B cell (primary cell): ENCODE results near the gene METTL27. TPM values are rescaled to one million over a fixed set of nuclear protein-coding genes. Genes with fewer than 3 reads are reported as not detected.
"Not testable (repeated sequence)": the region's sequence is repeated elsewhere in the genome, so short reads cannot be mapped to it uniquely, and the experiment has no call there.

Source experiments
- ATAC-seq: fragments of 200-7000 bp; cut with Tn5 transposase; one replicate; pipeline ENCODE4 v1.10.0; 2021; ENCODE audit warnings: low read depth, mild to moderate bottlenecking, moderate number of reproducible peaks, moderate library complexity
- CTCF ChIA-PET: fragments of 350-600 bp; sonication (Branson Sonifier 250); formaldehyde crosslinking; loops from one replicate; lab custom pipeline; 2021; ENCODE audit warnings: antibody characterized with exemption, inconsistent platforms; lab: Charles Lee
- POLR2A ChIA-PET: fragments of 350-600 bp; sonication (Branson Sonifier 250); formaldehyde crosslinking; loops from one replicate; lab custom pipeline; 2021; ENCODE audit warnings: antibody characterized with exemption; lab: Charles Lee
- DNase-seq: peaks from one replicate; pipeline ENCODE4 v3.0.0; 2013
- H2AFZ ChIP-seq: 2 replicates; pipeline ENCODE4 v1.6.1; 2012; ENCODE audit warnings: mild to moderate bottlenecking, low read depth, low read length; ENCODE audit not compliant: insufficient read depth, poor library complexity, severe bottlenecking
- H3K27ac ChIP-seq, 2 donors: 1 replicate in 1 of 2; 2 replicates in 1 of 2; pipeline ENCODE4 v1.5.1; 2012 to 2013; ENCODE audit warnings: low read length in 2 of 2, mild to moderate bottlenecking in 2 of 2, moderate library complexity in 1 of 2
- H3K27me3 ChIP-seq, 4 experiments: fragments of 200-600 bp in 1 of 4; sonication (generic) in 1 of 4; replicated peaks in 1 of 4; 1 replicate in 2 of 4; 2 replicates in 2 of 4; pipeline versions ENCODE4 v1.6.1 to v1.7.0; 2013 to 2016; ENCODE audit warnings: low read length in 3 of 4, mild to moderate bottlenecking in 2 of 4, mixed read lengths in 1 of 4, moderate library complexity in 1 of 4; ENCODE audit not compliant: insufficient read depth in 4 of 4, control insufficient read depth in 3 of 4; ENCODE audit errors: control extremely low read depth in 1 of 4
- H3K36me3 ChIP-seq, 2 experiments: replicated peaks in 1 of 2; 1 replicate in 1 of 2; 2 replicates in 1 of 2; pipeline versions ENCODE4 v1.6.1 to v1.7.1; 2013; ENCODE audit warnings: low read length in 1 of 2; ENCODE audit not compliant: insufficient read depth in 2 of 2, control insufficient read depth in 1 of 2; ENCODE audit errors: control extremely low read depth in 1 of 2, extremely low read depth in 1 of 2
- H3K4me1 ChIP-seq, 2 donors: fragments of 200-600 bp in 1 of 2; sonication (generic) in 1 of 2; 1 replicate in 1 of 2; 2 replicates in 1 of 2; pipeline versions ENCODE4 v1.5.1 to v1.6.1; 2013 to 2017; ENCODE audit warnings: low read length in 2 of 2; ENCODE audit not compliant: control insufficient read depth in 2 of 2, insufficient read depth in 2 of 2
- H3K4me2 ChIP-seq: replicated peaks from 2 replicates; pipeline ENCODE3; 2012; ENCODE audit warnings: mild to moderate bottlenecking, low read depth, low read length; ENCODE audit not compliant: poor library complexity, severe bottlenecking
- H3K4me3 ChIP-seq, 5 experiments: fragments of 200-600 bp in 1 of 5; sonication (generic) in 1 of 5; 1 replicate in 3 of 5; 2 replicates in 2 of 5; pipeline versions ENCODE4 v1.5.1 to v1.7.0; 2011 to 2016; ENCODE audit warnings: low read length in 4 of 5, mild to moderate bottlenecking in 4 of 5, low read depth in 2 of 5, control low read depth in 1 of 5, moderate library complexity in 1 of 5; ENCODE audit not compliant: insufficient read depth in 1 of 5; ENCODE audit errors: control extremely low read depth in 1 of 5, extremely low read depth in 1 of 5
- H3K79me2 ChIP-seq: fragments of 200-600 bp; sonication (generic); one replicate; pipeline ENCODE4 v1.6.0; 2016; ENCODE audit warnings: low read length; ENCODE audit not compliant: control insufficient read depth, insufficient read depth
- H3K9ac ChIP-seq: fragments of 200-600 bp; sonication (generic); 2 replicates; pipeline ENCODE4 v1.6.1; 2017; ENCODE audit warnings: mild to moderate bottlenecking, low read length, moderate library complexity
- H3K9me3 ChIP-seq, 3 donors: one replicate each; pipeline versions ENCODE4 v1.6.1 to v1.7.1; 2013; ENCODE audit warnings: low read length in 2 of 3; ENCODE audit not compliant: control insufficient read depth in 2 of 3, insufficient read depth in 1 of 3; ENCODE audit errors: control extremely low read depth in 1 of 3
- H4K20me1 ChIP-seq: 2 replicates; pipeline ENCODE4 v1.6.0; 2012; ENCODE audit warnings: mild to moderate bottlenecking, low read length; ENCODE audit not compliant: insufficient read depth, control insufficient read depth, poor library complexity, severe bottlenecking
- H3K27ac Mint-ChIP-seq: one replicate; pipeline ENCODE4 v1.8.0; 2021; ENCODE audit warnings: mixed read lengths
- H3K27me3 Mint-ChIP-seq: one replicate; pipeline ENCODE4 v1.8.0; 2021; ENCODE audit warnings: mixed read lengths
- H3K4me1 Mint-ChIP-seq: one replicate; pipeline ENCODE4 v1.8.0; 2021; ENCODE audit warnings: mixed read lengths
- H3K4me3 Mint-ChIP-seq: one replicate; pipeline ENCODE4 v1.8.0; 2021; ENCODE audit warnings: mixed read lengths
- H3K9me3 Mint-ChIP-seq: one replicate; pipeline ENCODE4 v1.8.0; 2022; ENCODE audit warnings: mixed read lengths; ENCODE audit not compliant: insufficient read depth
- EZH2 ChIP-seq: IDR thresholded peaks from 2 replicates; pipeline ENCODE4 v1.6.1; 2012; ENCODE audit warnings: borderline replicate concordance, low read depth, mild to moderate bottlenecking, moderate library complexity, low read length; ENCODE audit not compliant: insufficient read depth, poor library complexity, severe bottlenecking
- WGBS: methylation state at CpG from one replicate; pipeline ENCODE4 v1.1.5; 2013; ENCODE audit warnings: missing lambda C conversion rate; ENCODE audit not compliant: insufficient coverage; 5-methylcytosine and 5-hydroxymethylcytosine counted together
- intact Hi-C: fragments of 100-400 bp; cut with micrococcal nuclease; formaldehyde crosslinking; loops from one replicate; pipeline ENCODE4 v1.10.0; 2022
- polyA plus RNA-seq: library from polyadenylated mRNA; depleted of rRNA; stranded (reverse); fragments of >200 nt; gene quantifications from 2 replicates; pipeline ENCODE4 v1.2.3, GENCODE V29; 2012
- total RNA-seq, 2 donors: library from RNA; stranded (reverse); fragments of 120-200 nt in 1 of 2; gene quantifications; 1 replicate in 1 of 2; 2 replicates in 1 of 2; pipeline versions ENCODE4 v1.2.3 to v1.2.4, GENCODE V29; 2013 to 2022
- TF ChIP-seq, protein P1 (sequence below): fragments of 200-600 bp; IDR thresholded peaks from one replicate; pipeline ENCODE4 v1.8.0; 2022; ENCODE audit warnings: antibody characterized with exemption, mild to moderate bottlenecking

Gene METTL27
- total and polyA plus RNA-seq, 2 donors (not counting 1 experiment from before 2014, with no cell fraction given), result 0.37 to 1.5 TPM

DNA sequence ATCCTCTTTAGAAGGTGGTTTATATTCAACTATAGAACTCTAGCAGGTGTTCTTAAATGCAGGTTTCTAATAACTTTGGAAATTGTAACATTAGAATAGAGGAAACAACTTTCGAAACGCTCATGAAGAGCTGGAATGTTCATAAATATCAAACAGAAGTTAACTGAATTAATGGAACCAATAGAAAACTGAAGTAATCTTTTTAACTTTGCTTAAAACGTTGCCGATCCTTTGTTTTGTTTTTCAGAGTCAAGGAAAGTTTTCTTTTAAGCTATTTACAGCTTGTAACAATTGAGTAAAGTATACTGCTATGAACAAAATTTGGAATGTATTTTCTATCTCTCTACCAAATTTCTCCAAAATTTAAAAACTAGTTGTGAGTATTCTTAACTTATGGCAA is 53.3 kb downstream of the METTL27 start:
- intact Hi-C loops, result no loop called here
- Histone ChIP-seq H3K79me2 (no peaks in the 10 kb centered on the region), H3K9ac (no peak overlapping the region), H3K4me3 (no peak overlapping the region), H4K20me1 (no peaks in the 10 kb centered on the region), H3K27ac (no peak overlapping the region), H3K27me3 (no peaks in the 10 kb centered on the region), H3K36me3 (no peaks in the 10 kb centered on the region), H3K4me1 (peaks cover 0 to under 1% of the 10 kb centered on the region in 2 donors), H3K4me2 (no peak overlapping the region), H3K9me3 (peaks cover 0 to 20% (median 2%) of the 10 kb centered on the region in 3 donors), H2AFZ (no peak overlapping the region)
- DNase-seq, result no peak
- no peak overlapping the region for H3K27ac Mint-ChIP-seq
- H3K4me1 Mint-ChIP-seq, result peaks cover 6% of the 10 kb centered on the region
- no peaks in the 10 kb centered on the region for H3K9me3 Mint-ChIP-seq
- WGBS, result no CpG with 5 or more reads among the region's 4 CpGs
- no peak overlapping the region for H3K4me3 Mint-ChIP-seq
- ATAC-seq, result no peak
- CTCF ChIA-PET, result interaction anchor here (0.6 kb wide), 1 partner anchor 123 kb away, joined by 3 read pairs; no protein-coding TSS in a partner anchor
- POLR2A ChIA-PET, result no interaction called here
- H3K27me3 Mint-ChIP-seq, result peaks cover 5% of the 10 kb centered on the region
- no peak for TF ChIP-seq EZH2
- TF ChIP-seq, protein P1, sequence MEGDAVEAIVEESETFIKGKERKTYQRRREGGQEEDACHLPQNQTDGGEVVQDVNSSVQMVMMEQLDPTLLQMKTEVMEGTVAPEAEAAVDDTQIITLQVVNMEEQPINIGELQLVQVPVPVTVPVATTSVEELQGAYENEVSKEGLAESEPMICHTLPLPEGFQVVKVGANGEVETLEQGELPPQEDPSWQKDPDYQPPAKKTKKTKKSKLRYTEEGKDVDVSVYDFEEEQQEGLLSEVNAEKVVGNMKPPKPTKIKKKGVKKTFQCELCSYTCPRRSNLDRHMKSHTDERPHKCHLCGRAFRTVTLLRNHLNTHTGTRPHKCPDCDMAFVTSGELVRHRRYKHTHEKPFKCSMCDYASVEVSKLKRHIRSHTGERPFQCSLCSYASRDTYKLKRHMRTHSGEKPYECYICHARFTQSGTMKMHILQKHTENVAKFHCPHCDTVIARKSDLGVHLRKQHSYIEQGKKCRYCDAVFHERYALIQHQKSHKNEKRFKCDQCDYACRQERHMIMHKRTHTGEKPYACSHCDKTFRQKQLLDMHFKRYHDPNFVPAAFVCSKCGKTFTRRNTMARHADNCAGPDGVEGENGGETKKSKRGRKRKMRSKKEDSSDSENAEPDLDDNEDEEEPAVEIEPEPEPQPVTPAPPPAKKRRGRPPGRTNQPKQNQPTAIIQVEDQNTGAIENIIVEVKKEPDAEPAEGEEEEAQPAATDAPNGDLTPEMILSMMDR, result no peak

DNA sequence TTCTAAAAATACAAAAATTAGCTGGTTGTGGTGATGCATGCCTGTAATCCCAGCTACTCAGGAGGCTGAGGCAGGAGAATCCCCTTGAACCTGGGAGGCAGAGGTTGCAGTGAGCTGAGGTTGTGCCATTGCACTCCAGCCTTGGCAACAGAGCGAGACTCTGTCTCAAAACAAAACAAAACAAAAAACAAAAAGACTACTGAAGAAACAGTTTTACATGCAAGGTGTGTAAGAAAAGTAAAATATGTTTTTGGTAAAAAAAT is 54.6 kb downstream of the METTL27 start:
- H3K9ac ChIP-seq, intact Hi-C loops, H3K27ac ChIP-seq, H2AFZ ChIP-seq, H3K4me1 Mint-ChIP-seq, ATAC-seq, H4K20me1 ChIP-seq, H3K79me2 ChIP-seq, H3K4me2 ChIP-seq, CTCF ChIA-PET, H3K27me3 ChIP-seq, H3K9me3 Mint-ChIP-seq, H3K4me3 ChIP-seq, H3K36me3 ChIP-seq, POLR2A ChIA-PET, H3K27me3 Mint-ChIP-seq, H3K4me1 ChIP-seq, H3K4me3 Mint-ChIP-seq, H3K27ac Mint-ChIP-seq, DNase-seq: not testable (repeated sequence)
- WGBS, result no CpG with 5 or more reads among the region's 1 CpG
- H3K9me3 ChIP-seq, result peaks cover 0 to 20% (median 2%) of the 10 kb centered on the region in 3 donors
